Astrocyte (in vitro differentiated cells and primary cell): Measurements from ENCODE around the gene DGKG. TPM values are rescaled to one million over a fixed set of nuclear protein-coding genes. Genes with fewer than 3 reads are reported as not detected.

Experiments used
- DNase-seq: peaks from one replicate; pipeline ENCODE4 v3.0.0-alpha.2; 2010; ENCODE audit warnings: low read depth
- FAIRE-seq: peaks from 2 replicates; lab custom pipeline; 2011; peaks lifted over from hg19 to GRCh38; lab: Jason Lieb, UNC
- H2AFZ ChIP-seq: 2 replicates; pipeline ENCODE4 v1.6.0; 2012; ENCODE audit warnings: low read depth, low read length, inconsistent platforms
- H3K27ac ChIP-seq: 2 replicates; pipeline ENCODE4 v1.5.1; 2011; ENCODE audit warnings: low read depth, low read length, inconsistent platforms
- H3K27me3 ChIP-seq: 2 replicates; pipeline ENCODE4 v1.6.0; 2011; ENCODE audit warnings: low read length, inconsistent platforms; ENCODE audit not compliant: insufficient read depth
- H3K36me3 ChIP-seq: 2 replicates; pipeline ENCODE4 v1.5.1; 2011; ENCODE audit warnings: low read length, inconsistent platforms; ENCODE audit not compliant: insufficient read depth
- H3K4me1 ChIP-seq: 2 replicates; pipeline ENCODE4 v1.5.1; 2011; ENCODE audit warnings: low read length, inconsistent platforms; ENCODE audit not compliant: insufficient read depth
- H3K4me2 ChIP-seq: 2 replicates; pipeline ENCODE4 v1.6.0; 2012; ENCODE audit warnings: low read length, inconsistent platforms
- H3K4me3 ChIP-seq: 2 replicates; pipeline ENCODE4 v1.5.1; 2011; ENCODE audit warnings: low read depth, mild to moderate bottlenecking, low read length, inconsistent platforms; ENCODE audit not compliant: insufficient read depth
- H3K79me2 ChIP-seq: 2 replicates; pipeline ENCODE4 v1.6.0; 2012; ENCODE audit warnings: mild to moderate bottlenecking, low read length, inconsistent platforms; ENCODE audit not compliant: insufficient read depth
- H3K9ac ChIP-seq: 2 replicates; pipeline ENCODE4 v1.6.0; 2012; ENCODE audit warnings: mild to moderate bottlenecking, low read length, inconsistent platforms
- H3K9me3 ChIP-seq: 2 replicates; pipeline ENCODE4 v1.5.1; 2012; ENCODE audit warnings: low read depth, mild to moderate bottlenecking, low read length, inconsistent platforms; ENCODE audit not compliant: insufficient read depth
- H4K20me1 ChIP-seq: 2 replicates; pipeline ENCODE4 v1.6.0; 2012; ENCODE audit warnings: low read length, inconsistent platforms; ENCODE audit not compliant: insufficient read depth
- H3K27ac Mint-ChIP-seq: one replicate; pipeline ENCODE4 v1.8.0; 2021; ENCODE audit warnings: mild to moderate bottlenecking, mixed read lengths; ENCODE audit not compliant: unreplicated experiment
- H3K27me3 Mint-ChIP-seq: one replicate; pipeline ENCODE4 v1.8.0; 2021; ENCODE audit warnings: low read depth, mixed read lengths; ENCODE audit not compliant: unreplicated experiment
- H3K36me3 Mint-ChIP-seq: one replicate; pipeline ENCODE4 v1.8.0; 2021; ENCODE audit warnings: low read depth, mixed read lengths; ENCODE audit not compliant: unreplicated experiment
- H3K4me1 Mint-ChIP-seq: one replicate; pipeline ENCODE4 v1.8.0; 2021; ENCODE audit warnings: low read depth, mixed read lengths; ENCODE audit not compliant: unreplicated experiment
- H3K4me3 Mint-ChIP-seq: one replicate; pipeline ENCODE4 v1.8.0; 2021; ENCODE audit warnings: mild to moderate bottlenecking, moderate library complexity, mixed read lengths; ENCODE audit not compliant: unreplicated experiment
- H3K9me3 Mint-ChIP-seq: one replicate; pipeline ENCODE4 v1.8.0; 2021; ENCODE audit warnings: mild to moderate bottlenecking, mixed read lengths; ENCODE audit not compliant: unreplicated experiment
- EZH2 ChIP-seq: IDR thresholded peaks from 2 replicates; pipeline ENCODE4 v1.6.1; 2012; ENCODE audit warnings: mild to moderate bottlenecking, low read length, inconsistent platforms; ENCODE audit not compliant: insufficient read depth
- total RNA-seq: library from RNA; stranded (reverse); gene quantifications from 2 replicates; pipeline ENCODE4 v1.2.1, GENCODE V29; 2021
- TF ChIP-seq, protein P1 (sequence below): IDR thresholded peaks from 2 replicates; pipeline ENCODE4 v1.5.1; 2011; ENCODE audit warnings: low read depth, mild to moderate bottlenecking, inconsistent platforms, low read length, moderate library complexity; ENCODE audit not compliant: insufficient read depth

The DGKG gene
- total RNA-seq, 1 donor from 2014 or later: 0.64 TPM

GRCh38 chr3:186149319-186149960 is 212.6 kb downstream of the DGKG start:
- H3K27ac Mint-ChIP-seq: no peak overlapping the region
- H3K9ac ChIP-seq: no peak overlapping the region
- no peaks in the 10 kb centered on the region for H3K4me1 ChIP-seq
- H3K4me1 Mint-ChIP-seq: peaks cover 7% of the 10 kb centered on the region
- H3K4me2 ChIP-seq: no peak overlapping the region
- no peak overlapping the region for H2AFZ ChIP-seq
- no peak overlapping the region for H3K4me3 ChIP-seq
- no peak for DNase-seq
- no peak for FAIRE-seq
- peaks cover 5% of the 10 kb centered on the region for H3K9me3 Mint-ChIP-seq
- no peak overlapping the region for H3K27ac ChIP-seq
- H3K79me2 ChIP-seq: no peaks in the 10 kb centered on the region
- no peak overlapping the region for H3K4me3 Mint-ChIP-seq
- no peaks in the 10 kb centered on the region for H3K9me3 ChIP-seq
- peaks cover 1% of the 10 kb centered on the region for H3K36me3 Mint-ChIP-seq
- H4K20me1 ChIP-seq: no peaks in the 10 kb centered on the region
- TF ChIP-seq EZH2: no peak
- TF ChIP-seq, protein P1, sequence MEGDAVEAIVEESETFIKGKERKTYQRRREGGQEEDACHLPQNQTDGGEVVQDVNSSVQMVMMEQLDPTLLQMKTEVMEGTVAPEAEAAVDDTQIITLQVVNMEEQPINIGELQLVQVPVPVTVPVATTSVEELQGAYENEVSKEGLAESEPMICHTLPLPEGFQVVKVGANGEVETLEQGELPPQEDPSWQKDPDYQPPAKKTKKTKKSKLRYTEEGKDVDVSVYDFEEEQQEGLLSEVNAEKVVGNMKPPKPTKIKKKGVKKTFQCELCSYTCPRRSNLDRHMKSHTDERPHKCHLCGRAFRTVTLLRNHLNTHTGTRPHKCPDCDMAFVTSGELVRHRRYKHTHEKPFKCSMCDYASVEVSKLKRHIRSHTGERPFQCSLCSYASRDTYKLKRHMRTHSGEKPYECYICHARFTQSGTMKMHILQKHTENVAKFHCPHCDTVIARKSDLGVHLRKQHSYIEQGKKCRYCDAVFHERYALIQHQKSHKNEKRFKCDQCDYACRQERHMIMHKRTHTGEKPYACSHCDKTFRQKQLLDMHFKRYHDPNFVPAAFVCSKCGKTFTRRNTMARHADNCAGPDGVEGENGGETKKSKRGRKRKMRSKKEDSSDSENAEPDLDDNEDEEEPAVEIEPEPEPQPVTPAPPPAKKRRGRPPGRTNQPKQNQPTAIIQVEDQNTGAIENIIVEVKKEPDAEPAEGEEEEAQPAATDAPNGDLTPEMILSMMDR: no peak
- H3K27me3 Mint-ChIP-seq: peaks cover 29% of the 10 kb centered on the region
- H3K27me3 ChIP-seq: peaks cover 5% of the 10 kb centered on the region
- no peaks in the 10 kb centered on the region for H3K36me3 ChIP-seq

DNA sequence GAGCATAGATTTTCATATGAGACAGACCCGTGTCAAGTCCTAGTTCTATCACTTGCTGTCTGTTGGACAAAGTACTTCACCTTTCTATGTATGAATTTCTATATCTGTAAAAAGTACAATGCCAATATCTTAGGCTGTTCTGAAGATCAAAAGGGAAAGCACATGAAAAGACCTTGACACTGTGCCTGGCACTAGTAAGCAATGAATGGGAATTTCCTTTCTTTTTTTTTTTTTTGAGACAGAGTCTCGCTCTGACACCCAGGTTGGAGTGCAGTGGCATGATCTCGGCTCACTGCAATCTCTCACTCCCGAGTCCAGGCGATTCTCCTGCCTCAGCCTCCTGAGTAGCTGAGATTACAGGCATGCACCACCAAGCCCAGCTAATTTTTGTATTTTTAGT is 217.8 kb downstream of the DGKG start:
- no peak for DNase-seq
- no peaks in the 10 kb centered on the region for H3K36me3 Mint-ChIP-seq
- TF ChIP-seq, protein P1: no peak
- TF ChIP-seq EZH2: no peak
- Histone ChIP-seq H3K4me3 (no peak overlapping the region), H3K27me3 (peaks cover 2% of the 10 kb centered on the region), H3K9me3 (no peaks in the 10 kb centered on the region), H3K36me3 (no peaks in the 10 kb centered on the region), H4K20me1 (no peaks in the 10 kb centered on the region), H2AFZ (no peak overlapping the region), H3K4me2 (no peak overlapping the region), H3K79me2 (no peaks in the 10 kb centered on the region), H3K4me1 (no peaks in the 10 kb centered on the region), H3K27ac (no peak overlapping the region), H3K9ac (no peak overlapping the region)
- peaks cover 12% of the 10 kb centered on the region for H3K4me1 Mint-ChIP-seq
- peaks cover 24% of the 10 kb centered on the region for H3K27me3 Mint-ChIP-seq
- H3K4me3 Mint-ChIP-seq: no peak overlapping the region
- no peak overlapping the region for H3K27ac Mint-ChIP-seq
- no peak for FAIRE-seq
- no peaks in the 10 kb centered on the region for H3K9me3 Mint-ChIP-seq

DNA sequence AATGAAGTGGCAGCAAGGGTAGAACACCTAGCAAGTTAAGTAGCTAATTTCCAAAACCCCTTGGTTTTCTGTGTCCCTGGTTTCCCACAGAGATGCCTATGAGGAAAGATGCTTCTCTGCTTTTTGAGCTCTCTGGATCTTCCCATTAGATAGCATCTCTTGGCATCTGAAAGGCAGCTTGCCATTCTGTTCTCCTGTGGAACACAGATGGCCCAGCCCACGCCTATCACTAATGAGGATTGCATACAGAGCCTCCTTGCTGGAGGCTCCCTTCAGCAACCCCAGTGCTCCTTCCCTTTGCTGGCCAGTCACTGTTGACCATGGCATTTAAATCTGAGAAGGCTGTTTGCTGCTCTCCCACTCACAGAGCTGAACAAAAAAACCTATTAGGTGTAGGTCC is 218.8 kb downstream of the DGKG start:
- H3K79me2 ChIP-seq: no peaks in the 10 kb centered on the region
- Mint-ChIP-seq H3K27ac (no peak overlapping the region), H3K27me3 (peaks cover 27% of the 10 kb centered on the region), H3K36me3 (no peaks in the 10 kb centered on the region), H3K4me1 (peaks cover 12% of the 10 kb centered on the region), H3K9me3 (peaks cover 3% of the 10 kb centered on the region), H3K4me3 (no peak overlapping the region)
- H3K9ac ChIP-seq: no peak overlapping the region
- no peak overlapping the region for H2AFZ ChIP-seq
- DNase-seq (no peak), FAIRE-seq (no peak)
- no peak for TF ChIP-seq EZH2
- TF ChIP-seq, protein P1: no peak
- no peaks in the 10 kb centered on the region for H3K9me3 ChIP-seq
- no peaks in the 10 kb centered on the region for H4K20me1 ChIP-seq
- no peaks in the 10 kb centered on the region for H3K4me1 ChIP-seq
- no peak overlapping the region for H3K27ac ChIP-seq
- H3K4me3 ChIP-seq: no peak overlapping the region
- H3K36me3 ChIP-seq: no peaks in the 10 kb centered on the region
- no peak overlapping the region for H3K4me2 ChIP-seq
- peaks cover 2% of the 10 kb centered on the region for H3K27me3 ChIP-seq
